Endometrial microvascular endothelial cells (primary cell): ENCODE results near the gene ATP10B. TPM values are rescaled to one million over a fixed set of nuclear protein-coding genes. Genes with fewer than 3 reads are reported as not detected.

Experiments
- in situ Hi-C: cut with HindIII; loops from 2 replicates; pipeline ENCODE4 v1.10.0; 2017; ENCODE audit warnings: low sequenced_read_pairs, low pct_unique_long_range_greater_than_20kb; ENCODE audit errors: inconsistent ontology term
- total RNA-seq: library from RNA; depleted of rRNA; stranded (reverse); fragments of >200 nt; gene quantifications from one replicate; pipeline ENCODE4 v1.2.3, GENCODE V29; 2015; ENCODE audit errors: inconsistent ontology term

Gene ATP10B
- total RNA-seq, 1 donor from 2014 or later, result not detected

DNA sequence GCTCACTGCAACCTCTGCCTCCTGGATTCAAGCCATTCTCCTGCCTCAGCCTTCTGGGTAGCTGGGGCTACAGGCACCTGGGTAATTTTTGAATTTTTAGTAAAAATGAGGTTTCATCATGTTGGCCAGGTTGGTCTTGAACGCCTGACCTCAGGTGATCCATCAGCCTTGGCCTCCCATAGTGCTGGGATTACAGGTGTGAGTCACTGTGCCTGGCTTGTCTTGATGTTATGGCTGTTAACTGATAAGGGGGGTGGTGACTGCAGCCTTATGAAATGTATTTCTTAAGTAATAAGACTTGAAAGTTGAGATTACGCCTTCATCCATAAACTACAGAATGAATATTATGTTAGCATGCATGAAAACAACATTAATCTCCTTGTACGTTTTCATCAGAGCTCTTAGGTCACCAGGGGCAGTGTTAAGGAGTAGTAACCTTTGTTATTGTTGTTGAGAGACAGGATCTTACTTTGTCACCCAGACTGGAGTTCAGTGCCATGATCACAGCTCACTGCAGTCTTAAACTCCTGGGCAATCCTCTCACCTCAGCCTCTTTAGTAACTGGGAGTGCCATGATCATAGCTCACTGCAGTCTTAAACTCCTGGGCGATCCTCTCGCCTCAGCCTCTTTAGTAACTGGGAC lies 148.3 kb downstream of the ATP10B start:
- in situ Hi-C loops, result no loop called here

DNA sequence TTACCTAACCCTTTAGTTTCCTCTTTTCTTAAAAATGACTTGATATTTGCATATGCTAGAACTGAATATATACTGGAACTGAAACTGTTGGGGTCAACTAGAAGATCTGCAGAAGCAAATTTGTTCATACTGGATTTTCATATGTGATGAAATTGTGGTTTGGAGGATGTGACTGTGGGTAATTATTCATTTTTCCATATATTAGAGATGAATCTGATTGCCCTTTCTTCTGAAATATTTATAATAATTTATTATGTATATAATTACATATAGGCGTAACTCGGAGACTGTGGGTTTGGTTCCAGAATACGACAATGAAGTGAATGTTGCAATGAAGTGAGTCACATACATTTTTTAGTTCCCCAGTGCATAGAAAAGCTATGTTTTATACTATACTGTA lies 149.1 kb downstream of the ATP10B start:
- in situ Hi-C loops, result no loop called here

DNA sequence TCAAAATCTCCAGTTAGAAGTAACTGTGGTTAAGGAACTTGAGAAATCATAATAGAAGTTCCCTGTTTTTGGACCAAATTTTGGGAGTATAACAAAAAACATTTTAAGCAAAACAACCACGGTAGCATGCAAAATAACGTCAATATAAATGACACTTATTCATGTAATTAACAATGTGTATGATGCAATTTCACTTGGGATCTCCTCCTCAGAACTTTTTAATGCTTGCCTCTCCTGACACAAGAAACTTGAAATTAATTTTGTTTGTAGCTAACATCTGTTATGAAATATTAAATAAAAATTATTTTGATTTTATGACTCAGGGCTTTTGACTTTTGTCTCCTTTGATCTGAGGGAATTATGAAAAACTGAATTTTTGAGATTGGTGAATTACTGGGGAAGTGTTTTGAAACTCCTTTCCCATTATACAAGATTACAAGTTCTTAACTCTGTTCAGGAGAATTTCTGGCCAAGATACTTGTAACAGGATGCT lies 149.7 kb downstream of the ATP10B start:
- in situ Hi-C loops, result no loop called here

DNA sequence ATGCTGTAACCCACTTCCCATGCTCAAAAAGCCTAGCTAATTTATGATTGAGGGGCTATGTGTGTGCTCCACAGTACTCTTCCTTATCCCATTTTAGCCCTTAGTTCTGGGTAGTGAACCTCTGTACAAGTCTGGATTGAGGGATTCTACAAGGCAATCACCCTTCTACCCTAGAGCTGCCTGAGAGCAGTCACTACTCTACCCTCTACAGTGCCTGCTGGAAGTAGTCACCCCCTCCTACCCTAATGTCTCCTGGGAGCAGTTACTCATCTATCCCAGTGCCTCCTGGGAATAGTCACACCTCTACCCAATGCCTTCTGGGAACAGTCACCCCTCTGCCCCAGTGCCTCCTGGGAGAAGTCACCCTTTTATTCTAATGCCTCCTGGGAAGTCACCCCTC lies 150.6 kb downstream of the ATP10B start:
- in situ Hi-C loops, result no loop called here

DNA sequence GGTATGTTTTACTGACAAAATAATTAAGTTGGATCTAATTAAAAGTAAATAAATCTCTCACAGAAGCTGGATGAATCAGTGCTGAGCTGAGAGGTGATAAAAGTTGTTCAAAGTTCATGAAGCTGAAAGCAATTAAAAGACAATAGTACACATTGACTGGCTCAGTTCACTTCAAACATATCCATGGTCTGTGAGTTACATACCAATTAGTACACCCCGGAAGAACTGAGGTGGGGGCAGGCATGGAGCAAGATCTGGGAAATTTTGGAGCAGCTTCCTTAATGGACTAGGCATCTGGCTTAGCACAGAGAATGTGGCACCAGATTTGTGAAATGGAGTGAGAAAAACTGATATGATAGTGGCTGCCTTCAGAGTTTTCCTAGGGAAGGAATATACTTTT lies 152.7 kb downstream of the ATP10B start:
- in situ Hi-C loops, result no loop called here

DNA sequence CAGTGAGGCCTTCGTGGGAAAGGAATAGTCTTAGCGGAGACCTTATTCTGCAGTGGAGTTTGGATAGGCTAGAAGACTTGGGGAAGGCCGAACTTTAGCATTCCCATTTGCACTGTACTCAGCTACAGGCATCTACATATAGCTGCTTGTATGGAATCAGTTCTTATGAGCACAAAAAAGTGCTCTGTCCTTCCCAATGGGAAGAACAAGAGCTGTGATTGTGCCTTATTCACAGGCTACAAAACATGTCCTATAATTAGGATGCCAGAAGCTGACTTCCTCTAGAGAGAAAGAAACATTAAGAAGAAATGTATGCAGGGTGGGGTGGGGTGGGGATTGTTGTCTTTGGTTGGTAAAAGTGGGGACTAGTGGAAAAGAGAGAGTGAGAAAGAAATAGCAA lies 154.7 kb downstream of the ATP10B start:
- in situ Hi-C loops, result no loop called here

DNA sequence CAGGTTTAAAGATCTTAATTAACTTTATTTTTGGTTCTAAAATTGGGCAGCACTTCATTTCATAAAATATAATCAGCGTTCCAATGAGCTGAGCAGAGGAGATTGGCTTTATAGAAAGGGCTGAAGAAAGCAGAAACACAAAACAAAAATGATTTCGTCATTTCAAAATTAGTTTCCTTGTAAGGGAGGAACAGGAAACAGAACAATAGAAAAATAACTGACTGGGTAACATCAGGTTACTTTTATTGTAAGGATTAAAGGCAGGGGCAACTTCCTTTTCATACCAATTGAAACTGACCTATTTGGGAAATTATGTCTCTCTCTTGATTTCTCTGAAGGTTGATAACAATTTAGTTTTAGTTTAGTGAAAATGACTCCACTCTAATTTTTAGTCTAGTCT lies 157.1 kb downstream of the ATP10B start:
- in situ Hi-C loops, result no loop called here

DNA sequence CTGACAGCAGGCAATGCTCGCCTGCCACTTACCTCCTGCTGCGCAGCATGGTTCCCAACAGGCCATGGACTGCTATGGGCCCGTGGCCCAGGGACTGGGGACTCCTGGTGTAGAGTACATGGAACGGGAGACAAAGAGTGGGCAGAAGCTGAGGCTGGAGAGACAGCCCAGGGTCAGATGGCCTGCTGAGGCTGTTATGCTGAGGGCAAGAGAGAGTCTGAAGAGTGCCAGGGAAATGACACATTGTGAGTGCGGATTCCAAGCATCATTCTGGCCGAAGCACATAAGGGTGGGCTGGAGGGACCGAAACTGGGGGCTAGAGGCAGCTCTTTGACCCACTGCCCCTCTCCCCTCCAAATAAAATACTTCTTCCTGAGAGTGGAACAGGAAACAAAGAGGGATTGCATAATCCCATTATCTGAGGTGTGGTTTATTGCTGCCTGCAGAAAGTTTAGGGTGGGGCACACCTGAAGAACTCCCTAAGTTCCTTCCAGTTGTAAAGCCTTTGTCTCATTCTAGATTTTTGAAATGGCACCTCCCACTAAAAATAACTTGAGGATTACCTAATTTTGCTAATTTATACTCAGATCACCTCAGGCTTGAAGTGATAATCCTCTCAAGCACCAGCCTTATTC lies 158.1 kb downstream of the ATP10B start:
- in situ Hi-C loops, result no loop called here

DNA sequence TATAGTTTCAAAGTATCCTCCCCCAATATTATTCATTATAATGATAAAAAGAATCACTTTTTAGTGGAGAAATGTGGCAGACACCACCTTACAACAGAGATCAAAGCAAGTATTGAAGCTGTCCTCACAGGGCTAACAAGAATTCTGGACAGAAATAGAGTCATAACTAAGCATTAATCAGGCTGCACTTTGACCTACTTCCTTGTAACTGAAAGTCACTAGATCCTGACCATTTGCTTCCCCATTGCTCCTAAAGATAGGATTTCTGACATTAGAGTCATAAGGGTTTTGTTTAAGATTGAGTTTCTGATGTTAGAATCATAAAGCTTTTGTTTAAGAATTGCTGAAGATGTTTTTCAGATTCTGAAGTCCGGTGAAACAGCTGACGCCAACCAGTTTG lies 159.7 kb downstream of the ATP10B start:
- in situ Hi-C loops, result no loop called here

DNA sequence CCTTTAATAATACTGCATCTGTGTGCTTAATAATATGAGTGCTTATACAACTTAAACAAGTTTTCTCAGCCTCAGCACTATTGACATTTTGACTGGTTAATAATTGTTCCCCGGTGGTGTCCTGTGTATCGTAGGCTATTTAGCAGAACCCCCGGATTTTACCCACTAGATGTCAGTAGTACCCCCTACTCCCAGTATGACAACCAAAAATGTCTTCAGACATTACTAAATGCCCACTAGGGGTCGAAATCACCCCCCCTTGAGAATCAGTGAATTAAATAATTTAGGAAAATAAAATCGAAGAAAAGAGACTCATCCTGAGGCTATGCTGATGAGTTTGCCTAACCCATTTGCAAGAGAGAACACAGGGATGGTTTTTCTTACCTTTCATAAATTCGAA lies 166.3 kb downstream of the ATP10B start:
- in situ Hi-C loops, result no loop called here

DNA sequence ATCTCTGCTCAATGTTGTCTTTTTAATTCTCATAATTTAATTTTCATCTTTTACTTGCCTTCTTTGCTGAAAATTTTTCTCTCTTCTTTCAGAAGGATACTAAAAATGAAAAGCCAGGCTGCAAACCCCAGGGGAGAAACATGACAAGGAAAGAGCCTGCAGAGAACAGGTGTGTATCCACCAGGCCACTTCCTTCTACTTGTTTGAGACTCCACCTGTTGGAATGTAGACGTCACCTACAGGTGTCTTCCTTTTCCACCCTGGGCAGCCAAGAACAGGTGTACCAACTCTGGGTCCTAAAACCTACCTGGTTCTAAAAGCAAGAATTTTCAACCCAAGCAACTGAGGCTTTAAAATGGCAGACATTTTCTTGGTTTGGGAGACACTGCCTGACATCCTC lies 166.8 kb downstream of the ATP10B start:
- in situ Hi-C loops, result no loop called here

DNA sequence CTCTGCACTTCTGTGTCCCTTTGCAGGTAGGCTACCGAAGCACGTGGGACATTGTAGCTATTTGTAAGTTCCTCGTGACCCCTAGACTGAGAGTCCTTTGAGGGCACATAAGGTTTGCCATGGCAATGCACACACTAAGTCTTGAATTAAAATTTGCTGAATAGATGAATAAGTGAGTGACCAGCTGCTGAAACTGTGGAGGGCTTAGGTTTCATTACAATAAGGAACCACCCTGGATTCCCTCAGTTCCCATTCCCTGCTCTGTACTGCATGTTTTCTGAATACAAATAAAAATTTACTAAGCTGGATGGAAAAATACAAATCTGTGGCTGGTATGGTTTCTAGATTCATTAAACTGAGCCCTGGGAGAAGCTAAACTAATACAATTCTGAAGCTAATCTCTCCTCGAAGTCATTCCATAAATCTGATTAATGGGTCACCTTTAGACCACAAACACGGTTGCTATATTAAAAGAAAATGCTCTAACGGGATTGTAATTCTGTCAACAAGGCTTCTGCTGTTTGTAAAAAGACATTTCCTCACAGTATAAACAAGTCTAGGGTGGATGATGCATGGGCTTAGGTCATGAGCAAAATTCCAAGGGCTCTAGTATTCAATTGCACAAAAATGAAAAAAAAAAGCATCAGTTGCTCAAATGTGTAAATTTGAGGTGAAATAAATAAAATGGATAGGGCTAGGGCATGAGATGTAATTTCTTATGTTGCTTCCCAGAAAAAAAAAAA lies 172.3 kb downstream of the ATP10B start:
- in situ Hi-C loops, result no loop called here

DNA sequence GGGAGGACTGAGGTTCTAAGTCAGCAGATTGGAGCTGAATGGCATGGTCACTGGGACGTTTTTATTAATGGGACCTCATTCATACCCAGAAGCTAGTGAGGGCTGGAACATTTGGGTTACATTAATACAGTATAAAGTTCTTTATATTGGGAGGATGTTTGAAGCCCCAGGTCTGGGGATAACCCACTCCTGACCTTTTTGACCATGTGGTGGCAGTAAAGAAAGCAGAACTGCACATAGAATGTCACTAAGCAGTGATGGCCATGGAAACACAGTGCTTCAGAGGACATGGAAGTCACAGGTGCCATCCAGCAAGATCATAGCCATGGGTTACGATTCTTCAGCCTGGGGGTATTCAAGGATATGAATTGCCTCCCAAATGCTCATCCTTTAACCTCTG lies 176.0 kb downstream of the ATP10B start:
- in situ Hi-C loops, result no loop called here

DNA sequence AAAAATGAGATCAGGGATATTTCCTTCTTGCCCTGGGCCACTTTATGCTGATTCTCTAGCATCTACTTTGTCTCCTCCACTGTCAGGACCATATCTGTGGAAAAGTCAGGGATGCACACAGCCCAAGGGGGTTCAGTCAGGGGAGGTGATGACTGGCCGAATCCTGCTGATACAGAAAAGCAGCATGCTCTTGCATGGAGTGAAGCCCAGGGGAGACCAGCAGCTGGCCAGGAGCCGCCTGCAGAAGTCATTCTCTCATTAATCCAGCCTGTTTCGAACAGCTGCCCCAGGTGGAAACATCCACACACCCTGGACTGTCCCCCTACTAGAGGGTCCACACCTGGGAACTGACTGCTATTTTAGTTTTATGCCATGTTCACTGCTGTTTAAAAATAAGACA lies 177.1 kb downstream of the ATP10B start:
- in situ Hi-C loops, result no loop called here

DNA sequence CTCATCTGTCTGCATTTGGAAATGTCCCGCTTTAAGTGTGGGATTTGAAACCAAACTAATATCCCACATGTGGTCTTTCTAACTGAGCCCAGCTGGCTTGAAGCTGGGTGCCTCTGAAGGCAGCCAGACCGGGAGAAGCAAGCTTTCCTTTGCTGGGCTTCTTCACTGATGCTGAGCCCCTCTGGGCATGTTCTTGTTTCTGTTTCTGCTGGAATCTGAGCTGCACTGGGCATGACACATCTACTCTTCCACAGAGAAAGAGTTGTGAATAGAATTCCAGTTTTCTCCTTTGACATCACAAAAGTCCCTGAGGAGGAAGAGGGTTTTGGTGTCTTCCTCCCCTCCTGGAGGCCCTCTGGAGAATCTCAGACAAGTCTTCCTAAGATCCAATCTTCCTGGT lies 179.5 kb downstream of the ATP10B start:
- in situ Hi-C loops, result no loop called here

DNA sequence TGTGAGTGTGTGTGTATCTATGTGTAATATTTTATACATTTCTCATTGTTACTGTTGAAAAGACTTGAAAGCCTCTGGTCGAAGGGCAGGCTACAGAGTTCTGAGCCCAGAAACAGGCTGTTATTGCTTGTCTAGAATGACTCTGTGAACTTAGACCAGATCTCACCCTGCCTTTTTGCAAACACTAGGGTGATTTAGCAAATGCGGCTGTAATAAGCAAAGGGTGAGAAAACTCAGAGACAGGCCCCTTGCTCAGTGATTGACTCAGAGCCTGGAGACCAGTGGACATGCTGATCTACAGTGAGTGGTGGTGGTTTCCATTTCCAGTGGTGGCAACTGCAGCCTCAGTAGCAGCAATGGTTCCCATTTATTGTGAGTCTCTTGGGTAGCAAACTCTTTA lies 183.7 kb downstream of the ATP10B start:
- in situ Hi-C loops, result no loop called here

DNA sequence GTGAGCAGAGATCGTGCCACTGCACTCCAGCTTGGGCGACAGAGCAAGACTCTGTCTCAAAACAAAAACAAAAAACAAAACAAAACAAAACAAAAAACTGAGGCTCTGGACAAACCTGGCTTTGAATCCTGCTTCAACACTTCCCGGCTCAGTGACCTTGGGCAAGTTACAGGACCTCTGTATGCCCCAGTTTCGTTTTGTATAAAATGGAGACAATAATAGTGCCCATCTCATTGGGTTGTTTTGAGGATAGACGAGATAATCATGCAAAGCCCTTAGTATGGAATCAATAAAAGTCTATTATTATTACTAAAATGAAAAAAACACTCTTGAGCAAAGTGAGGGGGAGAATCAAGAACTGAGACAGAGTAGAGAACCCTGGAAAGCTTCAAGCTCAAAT lies 184.9 kb downstream of the ATP10B start:
- in situ Hi-C loops, result no loop called here

DNA sequence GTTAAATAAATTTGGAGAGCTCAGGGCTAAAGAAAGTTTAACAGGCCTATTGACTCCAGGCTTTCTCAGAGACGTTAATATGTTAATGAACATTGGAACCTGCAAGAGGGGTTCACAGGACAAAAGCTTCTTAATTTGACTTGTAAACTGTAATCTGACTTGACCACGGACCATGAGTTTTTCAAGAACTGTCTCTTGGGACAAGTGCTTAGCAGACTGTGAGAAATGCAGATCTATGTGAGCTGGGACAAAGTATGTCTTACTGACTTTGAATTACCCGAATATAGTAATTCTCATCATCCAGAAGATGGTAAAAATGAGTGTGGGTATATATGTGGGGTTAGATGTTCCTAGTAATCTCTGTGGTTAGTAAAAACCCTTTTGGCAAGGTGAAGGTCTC lies 186.6 kb downstream of the ATP10B start:
- in situ Hi-C loops, result no loop called here

DNA sequence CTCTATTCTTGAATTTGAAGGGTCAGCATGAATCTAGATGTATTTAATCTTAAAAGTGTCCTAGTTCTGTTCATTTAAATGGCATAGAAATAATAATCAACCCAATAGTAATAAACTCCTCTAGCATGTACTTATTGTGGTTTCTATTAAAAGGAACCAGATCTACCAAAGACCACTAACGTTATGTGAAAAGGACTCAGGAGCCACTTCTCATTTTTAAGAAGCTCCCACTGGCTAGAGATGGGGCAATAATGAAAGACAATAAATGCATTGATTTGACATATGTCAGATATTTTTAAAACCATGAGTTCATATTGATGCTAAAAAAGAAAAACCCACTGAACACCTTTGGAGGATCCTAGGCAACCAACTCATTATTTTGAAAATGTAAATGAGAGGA lies 191.9 kb downstream of the ATP10B start:
- in situ Hi-C loops, result no loop called here
